ENCODE results near the gene AMBP. TPM values are rescaled to one million over a fixed set of nuclear protein-coding genes. Genes with fewer than 3 reads are reported as not detected.
A peak's percentile ranks its signal among the peaks of the same experiment; 100 is the strongest.

AMBP gene
- total RNA-seq, 1 experiment from 2014 or later = not detected

DNA sequence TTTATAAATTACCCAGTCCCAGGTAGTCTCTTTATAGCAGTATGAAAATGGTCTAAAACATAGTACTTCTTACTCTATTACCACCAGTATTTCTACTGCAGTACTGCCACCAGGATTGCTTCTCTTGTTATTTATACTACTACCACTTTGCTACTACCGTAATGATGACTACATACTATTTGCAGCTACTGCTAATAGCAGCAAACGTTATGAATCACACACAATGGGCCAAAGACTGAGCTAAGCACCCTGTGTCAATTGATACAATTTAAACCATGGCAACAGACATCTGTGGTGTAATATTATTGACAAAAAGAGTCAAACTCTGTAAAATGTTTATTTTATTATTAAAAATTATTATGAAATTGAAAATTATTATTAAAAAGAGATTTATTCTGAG is 36.3 kb upstream of the AMBP start:
- Histone ChIP-seq H3K9me3 (ENCODE audit: low read length) (no peaks in the 10 kb centered on the region), H4K20me1 (ENCODE audit: insufficient read depth, low read depth, low read length) (no peaks in the 10 kb centered on the region), H3K4me1 (ENCODE audit: low read length) (peaks cover under 1% of the 10 kb centered on the region; the same call in 1 of the 2 replicates), H3K4me3 (ENCODE audit: low read length) (no peak overlapping the region), H3K79me2 (ENCODE audit: low read length) (no peaks in the 10 kb centered on the region), H3K9ac (ENCODE audit: low read length) (no peak overlapping the region), H3K36me3 (ENCODE audit: insufficient read depth, low read length) (no peaks in the 10 kb centered on the region), H3K4me2 (ENCODE audit: low read depth, low read length, poor library complexity, severe bottlenecking) (no peak overlapping the region), H2AFZ (ENCODE audit: low read length) (no peak overlapping the region), H3K9me2 (replicated peaks; ENCODE audit: insufficient read depth, low read length) (no peaks in the 10 kb centered on the region), H3K27ac (ENCODE audit: low read length) (no peak overlapping the region), H3K27me3 (ENCODE audit: low read length) (no peaks in the 10 kb centered on the region)
- no peak for DNase-seq

DNA sequence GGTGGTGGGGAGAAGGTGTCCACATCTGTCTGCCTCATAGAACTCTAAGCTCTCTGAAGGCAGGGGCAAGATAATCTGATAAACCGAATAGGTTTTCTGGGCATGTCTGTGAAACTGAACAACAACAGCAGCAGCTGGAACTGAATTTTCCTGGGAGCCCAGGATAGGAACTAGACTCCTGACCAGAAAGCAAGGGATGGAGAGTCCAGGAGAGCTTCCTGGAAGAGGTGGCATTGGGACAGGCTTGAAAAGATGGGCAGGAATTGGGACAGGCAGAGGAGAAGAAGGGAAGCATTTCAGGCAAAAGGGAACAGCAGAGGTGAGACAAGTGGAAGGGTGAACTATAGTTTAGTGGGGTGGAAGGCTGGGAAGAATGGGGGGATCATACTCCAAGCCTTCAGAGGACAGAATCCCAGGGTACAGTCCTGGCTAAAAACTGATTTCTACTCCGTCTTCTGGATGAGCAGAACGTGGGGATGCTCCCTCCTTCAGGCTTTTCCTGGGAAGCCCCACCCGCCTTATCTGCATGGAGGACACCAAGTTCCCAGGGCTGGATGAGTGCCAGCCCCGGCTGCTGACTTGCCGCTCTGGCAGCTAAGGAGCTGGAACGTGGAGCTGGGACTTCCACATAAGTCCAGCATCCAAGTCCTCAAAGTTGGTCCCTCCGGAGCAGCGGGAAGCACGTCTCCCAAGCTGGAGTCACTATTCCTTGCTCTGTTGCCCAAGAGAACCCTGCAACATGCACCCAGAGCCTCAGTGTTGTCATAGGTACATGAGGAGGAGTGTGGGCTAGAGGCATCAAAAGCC is 34.9 kb upstream of the AMBP start:
- H4K20me1 ChIP-seq (ENCODE audit: insufficient read depth, low read depth, low read length) = no peaks in the 10 kb centered on the region
- H3K4me1 ChIP-seq (ENCODE audit: low read length) = peaks cover 8% of the 10 kb centered on the region
- H3K9me2 ChIP-seq (replicated peaks; ENCODE audit: insufficient read depth, low read length) = no peaks in the 10 kb centered on the region
- H3K27ac ChIP-seq (ENCODE audit: low read length) = no peak overlapping the region
- H3K36me3 ChIP-seq (ENCODE audit: insufficient read depth, low read length) = no peaks in the 10 kb centered on the region
- no peaks in the 10 kb centered on the region for H3K9me3 ChIP-seq (ENCODE audit: low read length)
- no peak overlapping the region for H3K9ac ChIP-seq (ENCODE audit: low read length)
- H3K79me2 ChIP-seq (ENCODE audit: low read length) = no peaks in the 10 kb centered on the region
- DNase-seq = no peak
- H3K4me2 ChIP-seq (ENCODE audit: low read depth, low read length, poor library complexity, severe bottlenecking) = no peak overlapping the region
- H3K4me3 ChIP-seq (ENCODE audit: low read length) = no peak overlapping the region
- no peaks in the 10 kb centered on the region for H3K27me3 ChIP-seq (ENCODE audit: low read length)
- no peak overlapping the region for H2AFZ ChIP-seq (ENCODE audit: low read length)

DNA sequence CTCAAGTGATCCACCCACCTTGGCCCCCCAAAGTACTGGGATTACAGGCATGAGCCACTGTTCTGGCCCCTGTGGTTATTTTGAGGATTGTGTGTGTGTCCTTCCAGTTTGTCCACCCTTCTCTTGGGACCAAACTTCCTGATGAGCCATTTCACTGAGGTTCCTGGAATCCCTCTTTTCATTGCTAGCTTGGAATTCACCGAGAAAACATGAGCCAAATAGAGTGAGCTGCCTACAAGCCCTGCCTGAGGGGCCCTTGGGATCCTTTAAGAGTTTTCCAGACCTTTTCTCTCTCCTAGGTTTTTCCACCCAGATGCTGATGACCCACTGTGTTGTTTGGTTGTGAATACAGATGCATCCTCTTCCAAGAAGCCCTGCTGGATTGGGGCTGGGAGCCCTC is 34.2 kb upstream of the AMBP start:
- Histone ChIP-seq H3K36me3 (ENCODE audit: insufficient read depth, low read length) (no peaks in the 10 kb centered on the region), H3K9ac (ENCODE audit: low read length) (no peak overlapping the region)

DNA sequence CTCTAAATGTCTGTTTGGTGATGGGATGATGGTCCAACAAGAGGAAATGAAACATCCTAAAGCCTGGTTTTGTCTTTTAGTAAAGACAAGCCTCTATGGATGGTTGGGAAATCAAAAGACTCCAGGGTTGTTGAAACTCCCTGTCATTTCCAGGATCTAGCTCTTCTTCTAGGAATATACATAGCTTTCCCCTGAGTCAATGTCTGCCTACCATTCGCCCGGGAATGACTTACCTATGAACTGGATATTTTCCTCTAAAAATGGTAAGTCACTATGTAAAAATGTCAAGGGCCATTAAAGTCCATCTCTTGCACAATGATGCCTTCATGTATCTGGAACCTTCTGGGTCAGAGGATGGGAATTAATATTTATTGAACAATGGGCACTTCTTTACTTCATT is 32.1 kb upstream of the AMBP start:
- Histone ChIP-seq H3K9me2 (replicated peaks; ENCODE audit: insufficient read depth, low read length) (no peaks in the 10 kb centered on the region), H3K4me3 (ENCODE audit: low read length) (no peak overlapping the region), H3K27ac (ENCODE audit: low read length) (no peak overlapping the region), H3K79me2 (ENCODE audit: low read length) (no peaks in the 10 kb centered on the region), H3K9ac (ENCODE audit: low read length) (no peak overlapping the region), H3K4me2 (ENCODE audit: low read depth, low read length, poor library complexity, severe bottlenecking) (no peak overlapping the region), H2AFZ (ENCODE audit: low read length) (no peak overlapping the region), H4K20me1 (ENCODE audit: insufficient read depth, low read depth, low read length) (no peaks in the 10 kb centered on the region), H3K9me3 (ENCODE audit: low read length) (no peaks in the 10 kb centered on the region), H3K4me1 (ENCODE audit: low read length) (peaks cover 8% of the 10 kb centered on the region), H3K36me3 (ENCODE audit: insufficient read depth, low read length) (no peaks in the 10 kb centered on the region), H3K27me3 (ENCODE audit: low read length) (no peaks in the 10 kb centered on the region)
- no peak for DNase-seq

More for the DNA sequence above, 34.2 kb upstream of the AMBP start:
- H3K9me3 ChIP-seq (ENCODE audit: low read length) = no peaks in the 10 kb centered on the region
- no peak overlapping the region for H3K4me3 ChIP-seq (ENCODE audit: low read length)
- peaks cover 8% of the 10 kb centered on the region for H3K4me1 ChIP-seq (ENCODE audit: low read length)
- H4K20me1 ChIP-seq (ENCODE audit: insufficient read depth, low read depth, low read length) = no peaks in the 10 kb centered on the region
- no peak overlapping the region for H3K27ac ChIP-seq (ENCODE audit: low read length)
- no peak overlapping the region for H2AFZ ChIP-seq (ENCODE audit: low read length)
- no peak for DNase-seq
- H3K79me2 ChIP-seq (ENCODE audit: low read length) = no peaks in the 10 kb centered on the region
- no peaks in the 10 kb centered on the region for H3K9me2 ChIP-seq (replicated peaks; ENCODE audit: insufficient read depth, low read length)
- H3K4me2 ChIP-seq (ENCODE audit: low read depth, low read length, poor library complexity, severe bottlenecking) = no peak overlapping the region
- no peaks in the 10 kb centered on the region for H3K27me3 ChIP-seq (ENCODE audit: low read length)

DNA sequence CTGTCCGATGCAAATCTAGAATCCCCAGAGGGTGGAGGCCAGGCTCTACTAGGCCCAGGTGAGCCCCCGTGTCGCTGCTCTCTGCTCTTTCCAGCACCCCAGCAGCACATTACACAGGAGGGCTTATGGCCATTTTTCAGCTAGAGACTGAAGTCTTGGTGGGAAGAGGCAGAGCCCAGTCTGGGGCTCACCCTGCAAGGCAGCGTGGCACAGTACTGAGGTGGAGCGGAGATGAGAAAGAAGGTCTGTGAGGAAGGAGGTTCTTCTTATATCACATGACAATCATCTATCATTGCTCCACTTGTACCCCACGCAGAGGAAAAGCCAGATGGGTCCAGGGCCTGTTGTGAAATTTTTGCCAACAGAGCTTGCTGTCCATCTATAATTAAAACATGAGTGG is 31.0 kb upstream of the AMBP start:
- Histone ChIP-seq H3K36me3 (ENCODE audit: insufficient read depth, low read length) (no peaks in the 10 kb centered on the region), H3K9me2 (replicated peaks; ENCODE audit: insufficient read depth, low read length) (no peaks in the 10 kb centered on the region), H4K20me1 (ENCODE audit: insufficient read depth, low read depth, low read length) (no peaks in the 10 kb centered on the region), H2AFZ (ENCODE audit: low read length) (no peak overlapping the region), H3K27me3 (ENCODE audit: low read length) (no peaks in the 10 kb centered on the region), H3K4me2 (ENCODE audit: low read depth, low read length, poor library complexity, severe bottlenecking) (no peak overlapping the region), H3K4me1 (ENCODE audit: low read length) (peaks cover 8% of the 10 kb centered on the region), H3K27ac (ENCODE audit: low read length) (no peak overlapping the region), H3K4me3 (ENCODE audit: low read length) (no peak overlapping the region), H3K9me3 (ENCODE audit: low read length) (no peaks in the 10 kb centered on the region), H3K79me2 (ENCODE audit: low read length) (no peaks in the 10 kb centered on the region), H3K9ac (ENCODE audit: low read length) (no peak overlapping the region)
- DNase-seq = peak; percentile 42

DNA sequence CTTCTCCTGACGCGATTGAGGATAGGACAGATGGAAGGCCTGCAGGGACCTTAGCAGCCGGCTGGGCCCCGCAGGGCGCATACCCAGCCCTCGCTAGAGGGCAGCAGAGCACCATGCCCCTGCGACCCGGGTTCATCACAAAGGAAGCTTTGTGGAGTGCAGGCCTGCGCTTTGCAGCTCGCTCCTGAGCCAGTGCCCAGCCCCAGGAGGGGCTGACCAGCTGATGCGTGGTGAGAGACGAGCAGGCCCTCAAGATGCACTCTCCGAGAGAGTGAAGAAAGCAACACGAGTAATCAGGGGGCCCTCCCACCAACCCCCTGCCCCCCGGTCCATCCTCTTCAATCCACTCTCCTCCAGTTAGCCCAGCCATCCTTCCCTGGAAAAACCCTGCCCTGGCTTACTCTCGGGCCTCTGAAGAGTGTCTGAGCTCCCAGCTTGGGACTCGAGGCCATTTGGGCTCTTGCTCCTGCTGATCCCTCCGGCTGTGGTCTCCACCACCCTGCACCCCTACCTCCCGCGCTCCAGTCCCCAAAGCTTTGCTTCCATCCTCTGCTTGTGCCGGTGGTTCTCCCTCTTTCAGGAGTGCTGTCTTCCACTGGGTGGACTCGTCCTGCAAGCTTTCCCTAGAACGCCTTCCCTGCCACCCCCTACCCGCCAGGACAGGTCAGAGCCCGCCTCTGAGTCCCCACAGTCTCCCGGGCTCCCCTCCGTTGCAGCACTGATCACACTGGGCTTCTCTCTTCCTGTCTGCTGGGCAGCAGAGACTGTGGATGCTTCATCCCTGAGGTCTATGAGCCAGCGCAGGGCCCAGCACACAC is 30.1 kb upstream of the AMBP start:
- Histone ChIP-seq H3K9me3 (ENCODE audit: low read length) (no peaks in the 10 kb centered on the region), H3K9ac (ENCODE audit: low read length) (no peak overlapping the region), H3K79me2 (ENCODE audit: low read length) (no peaks in the 10 kb centered on the region), H3K9me2 (replicated peaks; ENCODE audit: insufficient read depth, low read length) (no peaks in the 10 kb centered on the region), H3K27ac (ENCODE audit: low read length) (no peak overlapping the region), H3K27me3 (ENCODE audit: low read length) (no peaks in the 10 kb centered on the region), H4K20me1 (ENCODE audit: insufficient read depth, low read depth, low read length) (no peaks in the 10 kb centered on the region), H3K4me2 (ENCODE audit: low read depth, low read length, poor library complexity, severe bottlenecking) (no peak overlapping the region), H2AFZ (ENCODE audit: low read length) (no peak overlapping the region), H3K4me1 (ENCODE audit: low read length) (peaks cover 8% of the 10 kb centered on the region), H3K4me3 (ENCODE audit: low read length) (no peak overlapping the region), H3K36me3 (ENCODE audit: insufficient read depth, low read length) (no peaks in the 10 kb centered on the region)
- peak; percentile 87 for DNase-seq

DNA sequence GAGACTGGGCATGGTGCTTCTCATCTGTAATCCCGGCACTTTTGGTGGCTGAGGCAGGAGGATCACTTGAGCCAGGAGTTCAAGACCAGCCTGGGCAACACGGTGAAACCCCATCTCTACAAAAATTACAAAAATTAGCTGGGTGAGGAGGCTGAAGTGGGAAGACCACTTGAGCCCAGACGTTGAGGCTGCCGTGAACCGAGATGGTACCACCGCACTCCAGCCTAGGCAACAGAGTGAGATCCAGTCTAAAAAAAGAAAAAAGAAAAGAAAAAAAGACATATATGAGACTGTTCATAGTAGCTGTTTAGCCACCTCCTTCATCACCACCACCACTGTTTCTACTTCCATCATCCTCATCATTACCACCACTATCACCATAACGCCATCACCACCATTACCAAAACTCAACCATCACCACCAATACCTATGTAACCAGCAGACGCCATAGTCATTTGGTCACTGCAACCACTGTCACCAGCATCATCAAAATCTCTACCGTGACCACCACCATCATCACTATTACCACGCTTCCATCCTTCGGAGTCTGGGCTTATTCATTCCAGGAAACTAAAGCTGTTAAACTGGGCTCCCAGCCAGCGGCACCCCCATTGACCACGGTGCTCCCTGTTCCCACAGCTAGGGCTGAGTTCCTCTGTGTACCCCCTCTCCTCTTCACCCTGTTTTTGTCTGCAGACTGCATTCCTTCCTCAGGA is 29.3 kb upstream of the AMBP start:
- DNase-seq = no peak
- peaks cover 8% of the 10 kb centered on the region for H3K4me1 ChIP-seq (ENCODE audit: low read length)
- H2AFZ ChIP-seq (ENCODE audit: low read length) = no peak overlapping the region
- H3K4me3 ChIP-seq (ENCODE audit: low read length) = no peak overlapping the region
- no peaks in the 10 kb centered on the region for H4K20me1 ChIP-seq (ENCODE audit: insufficient read depth, low read depth, low read length)
- H3K9ac ChIP-seq (ENCODE audit: low read length) = no peak overlapping the region
- H3K9me2 ChIP-seq (replicated peaks; ENCODE audit: insufficient read depth, low read length) = no peaks in the 10 kb centered on the region
- no peaks in the 10 kb centered on the region for H3K9me3 ChIP-seq (ENCODE audit: low read length)
- H3K36me3 ChIP-seq (ENCODE audit: insufficient read depth, low read length) = no peaks in the 10 kb centered on the region
- H3K27ac ChIP-seq (ENCODE audit: low read length) = no peak overlapping the region
- no peaks in the 10 kb centered on the region for H3K79me2 ChIP-seq (ENCODE audit: low read length)
- no peaks in the 10 kb centered on the region for H3K27me3 ChIP-seq (ENCODE audit: low read length)
- H3K4me2 ChIP-seq (ENCODE audit: low read depth, low read length, poor library complexity, severe bottlenecking) = no peak overlapping the region

DNA sequence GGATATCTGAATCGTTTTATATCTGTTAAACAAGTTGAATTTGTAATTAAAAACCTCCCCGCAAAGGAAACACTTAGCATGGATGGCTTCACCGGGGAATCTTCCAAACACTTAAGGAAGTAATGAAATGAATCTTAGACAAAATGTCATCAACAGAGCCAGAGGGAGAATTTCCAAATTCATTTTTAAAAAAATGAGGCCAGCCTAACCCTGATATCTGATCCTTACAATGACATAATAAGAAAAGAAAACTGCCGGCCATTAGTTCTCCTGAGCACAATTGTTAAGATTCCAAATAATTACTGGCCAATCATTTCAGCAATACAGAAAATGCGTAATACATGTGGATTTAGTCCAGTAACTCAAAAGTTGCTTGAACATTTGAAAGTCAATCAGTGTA is 27.1 kb upstream of the AMBP start:
- Histone ChIP-seq H3K36me3 (ENCODE audit: insufficient read depth, low read length) (no peaks in the 10 kb centered on the region), H4K20me1 (ENCODE audit: insufficient read depth, low read depth, low read length) (no peaks in the 10 kb centered on the region), H2AFZ (ENCODE audit: low read length) (no peak overlapping the region), H3K9me2 (replicated peaks; ENCODE audit: insufficient read depth, low read length) (no peaks in the 10 kb centered on the region), H3K4me2 (ENCODE audit: low read depth, low read length, poor library complexity, severe bottlenecking) (no peak overlapping the region), H3K4me1 (ENCODE audit: low read length) (peaks cover 8% of the 10 kb centered on the region), H3K4me3 (ENCODE audit: low read length) (no peak overlapping the region), H3K9me3 (ENCODE audit: low read length) (no peaks in the 10 kb centered on the region), H3K9ac (ENCODE audit: low read length) (no peak overlapping the region), H3K79me2 (ENCODE audit: low read length) (no peaks in the 10 kb centered on the region), H3K27ac (ENCODE audit: low read length) (no peak overlapping the region), H3K27me3 (ENCODE audit: low read length) (no peaks in the 10 kb centered on the region)
- no peak for DNase-seq

Data from Karpas-422 (cell line).